HG03460 (cell line): ENCODE results near the gene PRRC2A.

Experiments used
- ATAC-seq: cut with Tn5 transposase; IDR thresholded peaks from one replicate; pipeline ENCODE4 v1.9.1; 2021; ENCODE audit not compliant: unreplicated experiment

Gene PRRC2A

GRCh38 chr6:31622684-31623091 lies 2.2 kb downstream of the PRRC2A start:
- no peak for ATAC-seq

GRCh38 chr6:31624070-31624469 lies 3.6 kb downstream of the PRRC2A start:
- ATAC-seq = no peak

- no peak for ATAC-seq
These were observed 6.4 kb downstream of the PRRC2A start for GRCh38 chr6:31626952-31627351.

GRCh38 chr6:31627690-31628287 lies 7.3 kb downstream of the PRRC2A start:
- ATAC-seq = no peak

- no peak for ATAC-seq
These were observed 8.5 kb downstream of the PRRC2A start for GRCh38 chr6:31629014-31629413.

- ATAC-seq = no peak
These were observed 9.8 kb downstream of the PRRC2A start for GRCh38 chr6:31630177-31630934.

- ATAC-seq = no peak
These were observed 10.7 kb downstream of the PRRC2A start for GRCh38 chr6:31631209-31631608.

GRCh38 chr6:31631681-31632278 lies 11.3 kb downstream of the PRRC2A start:
- no peak for ATAC-seq

- no peak for ATAC-seq
These were observed 11.9 kb downstream of the PRRC2A start for GRCh38 chr6:31632279-31632946.

- ATAC-seq = no peak
These were observed 12.9 kb downstream of the PRRC2A start for GRCh38 chr6:31633447-31633846.

- no peak for ATAC-seq
These were observed 13.6 kb downstream of the PRRC2A start for GRCh38 chr6:31634131-31634530.

- no peak for ATAC-seq
These were observed 14.6 kb downstream of the PRRC2A start for GRCh38 chr6:31634969-31635575.

GRCh38 chr6:31636698-31637596 lies 16.4 kb downstream of the PRRC2A start:
- ATAC-seq = no peak

GRCh38 chr6:31639043-31639442 lies 18.5 kb downstream of the PRRC2A start:
- ATAC-seq = no peak

GRCh38 chr6:31639449-31639861 lies 18.9 kb downstream of the PRRC2A start:
- ATAC-seq = no peak

- ATAC-seq = no peak
These were observed 20.1 kb downstream of the PRRC2A start for GRCh38 chr6:31640612-31641011.

- no peak for ATAC-seq
These were observed 20.9 kb downstream of the PRRC2A start for GRCh38 chr6:31641370-31641769.

- no peak for ATAC-seq
These were observed 22.5 kb downstream of the PRRC2A start for GRCh38 chr6:31642798-31643570.

- no peak for ATAC-seq
These were observed 23.4 kb downstream of the PRRC2A start for GRCh38 chr6:31643818-31644454.
